Liver (tissue), 9 donors: ENCODE measurements around the gene SLC16A9. TPM values are rescaled to one million over a fixed set of nuclear protein-coding genes. Genes with fewer than 3 reads are reported as not detected.

ENCODE experiments used
- DNase-seq: peaks from one replicate; pipeline ENCODE4 v3.0.0-alpha.2; 2017; ENCODE audit warnings: low spot score
- H3K27ac ChIP-seq, 2 donors: one replicate each; pipeline ENCODE4 v1.7.0; 2013; ENCODE audit warnings: inconsistent platforms in 2 of 2, low read length in 2 of 2, control low read depth in 1 of 2, low read depth in 1 of 2, mild to moderate bottlenecking in 1 of 2
- H3K27me3 ChIP-seq, 4 donors: one replicate each; pipeline versions ENCODE4 v1.6.1 to v1.7.0; 2013; ENCODE audit warnings: low read length in 3 of 4, inconsistent platforms in 1 of 4, mild to moderate bottlenecking in 1 of 4, moderate library complexity in 1 of 4; ENCODE audit not compliant: control insufficient read depth in 4 of 4, insufficient read depth in 4 of 4
- H3K36me3 ChIP-seq, 4 donors: one replicate each; pipeline versions ENCODE4 v1.6.1 to v1.7.0; 2013; ENCODE audit warnings: low read length in 3 of 4, mild to moderate bottlenecking in 3 of 4, low read depth in 1 of 4, moderate library complexity in 1 of 4; ENCODE audit not compliant: control insufficient read depth in 4 of 4, insufficient read depth in 3 of 4
- H3K4me1 ChIP-seq, 4 donors: one replicate each; pipeline versions ENCODE4 v1.6.1 to v1.7.0; 2013; ENCODE audit warnings: low read length in 3 of 4, mild to moderate bottlenecking in 3 of 4, moderate library complexity in 1 of 4; ENCODE audit not compliant: control insufficient read depth in 4 of 4, insufficient read depth in 4 of 4
- H3K4me3 ChIP-seq, 3 donors: one replicate each; pipeline versions ENCODE4 v1.6.1 to v1.7.0; 2013; ENCODE audit warnings: low read length in 3 of 3, control low read depth in 1 of 3, low read depth in 1 of 3, mild to moderate bottlenecking in 1 of 3
- H3K9ac ChIP-seq, 2 donors: one replicate each; pipeline ENCODE4 v1.7.0; 2013; ENCODE audit warnings: low read length in 2 of 2, mild to moderate bottlenecking in 2 of 2, moderate library complexity in 2 of 2, control low read depth in 1 of 2, low read depth in 1 of 2
- H3K9me3 ChIP-seq, 4 donors: one replicate each; pipeline versions ENCODE4 v1.6.1 to v1.7.0; 2013; ENCODE audit warnings: low read length in 3 of 4; ENCODE audit not compliant: control insufficient read depth in 4 of 4
- ATF3 ChIP-seq: IDR thresholded peaks from 2 replicates; pipeline ENCODE4 v1.6.1; 2016; ENCODE audit warnings: antibody characterized with exemption
- CTCF ChIP-seq: fragments of 150-350 bp; IDR thresholded peaks from 2 replicates; pipeline ENCODE4 v1.5.1; 2017; ENCODE audit warnings: improper control_type of control experiment, low read depth, low read length; ENCODE audit not compliant: missing input control
- EGR1 ChIP-seq, 2 donors: IDR thresholded peaks; 2 replicates each; pipeline ENCODE4 v1.6.1; 2016 to 2018; ENCODE audit warnings: antibody characterized with exemption in 2 of 2, low read depth in 2 of 2
- FOXA1 ChIP-seq: IDR thresholded peaks from 2 replicates; pipeline ENCODE4 v1.6.1; 2016; ENCODE audit warnings: antibody characterized with exemption
- FOXA2 ChIP-seq: IDR thresholded peaks from 2 replicates; pipeline ENCODE4 v1.6.1; 2016; ENCODE audit warnings: antibody characterized with exemption
- GABPA ChIP-seq, 2 donors: IDR thresholded peaks in 1 of 2; conservative IDR thresholded peaks in 1 of 2; 2 replicates each; pipeline ENCODE4 v1.6.1; 2016; ENCODE audit warnings: antibody characterized with exemption in 2 of 2, mild to moderate bottlenecking in 1 of 2, moderate library complexity in 1 of 2
- HNF4A ChIP-seq, 2 donors: conservative IDR thresholded peaks; 2 replicates each; pipeline ENCODE4 v1.6.1; 2016; ENCODE audit warnings: antibody characterized with exemption in 2 of 2, mild to moderate bottlenecking in 2 of 2
- HNF4G ChIP-seq: IDR thresholded peaks from 2 replicates; pipeline ENCODE4 v1.6.1; 2016; ENCODE audit warnings: antibody characterized with exemption
- JUND ChIP-seq, 2 donors: IDR thresholded peaks; 2 replicates each; pipeline ENCODE4 v1.6.1; 2016; ENCODE audit warnings: antibody characterized with exemption in 2 of 2
- MAX ChIP-seq: IDR thresholded peaks from 2 replicates; pipeline ENCODE4 v1.6.1; 2016; ENCODE audit warnings: antibody characterized with exemption
- NR2F2 ChIP-seq: IDR thresholded peaks from 2 replicates; pipeline ENCODE4 v1.6.1; 2016; ENCODE audit warnings: antibody characterized with exemption
- RAD21 ChIP-seq, 2 donors: IDR thresholded peaks; 2 replicates each; pipeline ENCODE4 v1.6.1; 2016; ENCODE audit warnings: antibody characterized with exemption in 2 of 2, mild to moderate bottlenecking in 2 of 2
- REST ChIP-seq: IDR thresholded peaks from 2 replicates; pipeline ENCODE4 v1.6.1; 2016; ENCODE audit warnings: antibody characterized with exemption, mild to moderate bottlenecking
- RXRA ChIP-seq, 2 donors: IDR thresholded peaks; 2 replicates each; pipeline ENCODE4 v1.6.1; 2017 to 2018; ENCODE audit warnings: antibody characterized with exemption in 2 of 2, mild to moderate bottlenecking in 1 of 2
- SP1 ChIP-seq: IDR thresholded peaks from 2 replicates; pipeline ENCODE4 v1.6.1; 2018; ENCODE audit warnings: antibody characterized with exemption, mild to moderate bottlenecking
- TAF1 ChIP-seq: conservative IDR thresholded peaks from 2 replicates; pipeline ENCODE4 v1.6.1; 2016; ENCODE audit warnings: antibody characterized with exemption, mild to moderate bottlenecking
- YY1 ChIP-seq: IDR thresholded peaks from 2 replicates; pipeline ENCODE4 v1.6.1; 2016; ENCODE audit warnings: antibody characterized with exemption, mild to moderate bottlenecking
- ZBTB33 ChIP-seq: IDR thresholded peaks from 2 replicates; pipeline ENCODE4 v1.6.1; 2016; ENCODE audit warnings: antibody characterized with exemption
- whole genome bisulfite sequencing: extraction: QIAGEN DNeasy Blood & Tissue Kit; methylation state at CpG from one replicate; pipeline ENCODE4 v1.1.7; 2013; 5-methylcytosine and 5-hydroxymethylcytosine counted together
- polyA plus RNA-seq, 2 donors: library from polyadenylated mRNA; stranded (reverse) in 1 of 2; unstranded in 1 of 2; fragments of 200-250 nt in 1 of 2; fragments of >200 nt in 1 of 2; fragmentation: Nextera tagmentation in 1 of 2; extraction: Ambion mirVana in 1 of 2; gene quantifications; one replicate each; pipeline versions ENCODE4 v1.2.1 to v1.2.3, GENCODE V29; 2013 to 2015
- total RNA-seq, 2 donors: library from RNA; depleted of rRNA; stranded (reverse); fragments of >200 nt; gene quantifications; one replicate each; pipeline ENCODE4 v1.2.3, GENCODE V29; 2014
- donor health status: healthy.
- donor health status: healthy.
- donor health status: healthy.
- donor health status: healthy.
- donor health status: healthy.

Gene SLC16A9
- total and polyA plus RNA-seq, 4 donors: 0.18 to 9.3 (median 0.59) TPM

- no peak for TF ChIP-seq CTCF
These were observed 40.7 kb upstream of the SLC16A9 start (continued) for GRCh38 chr10:59750155-59750945.

GRCh38 chr10:59748834-59749233, 39.2 kb upstream of the SLC16A9 start:
- TF ChIP-seq EGR1 (IDR thresholded peaks at IDR 0.05; ENCODE audit: low read depth in 2 of 2) (no peak), RXRA (IDR thresholded peaks at IDR 0.05) (no peak), SP1 (no peak), NR2F2 (no peak), HNF4A (conservative IDR thresholded peaks at IDR 0.05) (no peak), MAX (no peak), ZBTB33 (no peak), ATF3 (no peak), RAD21 (IDR thresholded peaks at IDR 0.05) (no peak), TAF1 (no peak), JUND (IDR thresholded peaks at IDR 0.05) (no peak)
- 39% methylated on average over 1 of the region's 1 CpG for WGBS
- DNase-seq: no peak
- Histone ChIP-seq H3K36me3 (no peaks in the 10 kb centered on the region), H3K4me3 (no peak overlapping the region), H3K9me3 (no peaks in the 10 kb centered on the region), H3K4me1 (no peaks in the 10 kb centered on the region), H3K27ac (no peak overlapping the region), H3K27me3 (peaks cover 0 to 7% (median 0%) of the 10 kb centered on the region in 4 donors), H3K9ac (no peak overlapping the region)

- Histone ChIP-seq H3K4me1 (no peaks in the 10 kb centered on the region), H3K9ac (no peak overlapping the region), H3K27ac (no peak overlapping the region), H3K4me3 (no peak overlapping the region), H3K27me3 (no peaks in the 10 kb centered on the region), H3K36me3 (no peaks in the 10 kb centered on the region), H3K9me3 (no peaks in the 10 kb centered on the region)
- WGBS: 16% methylated on average over 2 of the region's 2 CpGs
- no peak for DNase-seq
- TF ChIP-seq REST (no peak), YY1 (no peak), MAX (no peak), GABPA (IDR thresholded peaks at IDR 0.05 in 1 of 2, conservative IDR thresholded peaks at IDR 0.05 in 1 of 2) (no peak), SP1 (no peak), JUND (IDR thresholded peaks at IDR 0.05) (no peak), FOXA1 (no peak), RXRA (IDR thresholded peaks at IDR 0.05) (no peak), EGR1 (IDR thresholded peaks at IDR 0.05; ENCODE audit: low read depth in 2 of 2) (no peak), RAD21 (IDR thresholded peaks at IDR 0.05) (no peak), NR2F2 (no peak), HNF4G (no peak), ZBTB33 (no peak), TAF1 (no peak), FOXA2 (no peak)
These were observed 35.6 kb upstream of the SLC16A9 start for GRCh38 chr10:59745163-59745650.
